KOPT-K1 (cell line): ENCODE results near the gene HOXD11.

Experiments
- H3K27ac ChIP-seq: fragments of 200-600 bp; sonication (generic); 2 replicates; pipeline ENCODE4 v1.5.1; 2016; ENCODE audit warnings: antibody characterized with exemption, mild to moderate bottlenecking, low read depth, low read length; ENCODE audit not compliant: poor library complexity, severe bottlenecking
- H3K36me3 ChIP-seq: fragments of 200-600 bp; sonication (generic); 2 replicates; pipeline ENCODE4 v1.5.1; 2017; ENCODE audit warnings: antibody characterized with exemption, mild to moderate bottlenecking, low read length, moderate library complexity; ENCODE audit not compliant: insufficient read depth
- H3K9me3 ChIP-seq: fragments of 200-600 bp; sonication (generic); 2 replicates; pipeline ENCODE4 v1.5.1; 2017; ENCODE audit warnings: antibody characterized with exemption, low read length, mild to moderate bottlenecking; ENCODE audit not compliant: insufficient read depth, poor library complexity, severe bottlenecking

HOXD11 gene

GRCh38 chr2:176126929-176127773 lies 20.1 kb downstream of the HOXD11 start:
- Histone ChIP-seq H3K9me3 (no peaks in the 10 kb centered on the region), H3K36me3 (no peaks in the 10 kb centered on the region), H3K27ac (no peak overlapping the region)

- no peaks in the 10 kb centered on the region for H3K36me3 ChIP-seq
Measured at GRCh38 chr2:176127774-176128072, 20.6 kb downstream of the HOXD11 start.

GRCh38 chr2:176128172-176128981 lies 21.3 kb downstream of the HOXD11 start:
- no peak overlapping the region for H3K27ac ChIP-seq

More at GRCh38 chr2:176127774-176128072, 20.6 kb downstream of the HOXD11 start:
- Histone ChIP-seq H3K27ac (no peak overlapping the region), H3K9me3 (no peaks in the 10 kb centered on the region)

GRCh38 chr2:176128982-176129796 lies 22.1 kb downstream of the HOXD11 start, which contains the start of gene HOXD8:
Gene HOXD8 (plus strand): TSS chr2:176129705. CDS start chr2:176130367, 662 bp downstream.
- no peaks in the 10 kb centered on the region for H3K36me3 ChIP-seq
- H3K27ac ChIP-seq = no peak within 1 kb of the TSS
- H3K9me3 ChIP-seq = no peaks in the 10 kb centered on the region

More at GRCh38 chr2:176128172-176128981, 21.3 kb downstream of the HOXD11 start:
- Histone ChIP-seq H3K9me3 (no peaks in the 10 kb centered on the region), H3K36me3 (no peaks in the 10 kb centered on the region)

- Histone ChIP-seq H3K36me3 (no peaks in the 10 kb centered on the region), H3K27ac (no peak overlapping the region), H3K9me3 (no peaks in the 10 kb centered on the region)
Measured at GRCh38 chr2:176129813-176130146, 22.7 kb downstream of the HOXD11 start.

- H3K27ac ChIP-seq = no peak overlapping the region
- H3K36me3 ChIP-seq = no peaks in the 10 kb centered on the region
- H3K9me3 ChIP-seq = no peaks in the 10 kb centered on the region
Measured at GRCh38 chr2:176130147-176130956, 23.3 kb downstream of the HOXD11 start.

- Histone ChIP-seq H3K27ac (no peak overlapping the region), H3K9me3 (no peaks in the 10 kb centered on the region), H3K36me3 (no peaks in the 10 kb centered on the region)
Measured at GRCh38 chr2:176130957-176131847, 24.1 kb downstream of the HOXD11 start.

- H3K36me3 ChIP-seq = no peaks in the 10 kb centered on the region
- no peak overlapping the region for H3K27ac ChIP-seq
Measured at GRCh38 chr2:176131848-176132158, 24.7 kb downstream of the HOXD11 start.

GRCh38 chr2:176132205-176133171 lies 25.4 kb downstream of the HOXD11 start:
- H3K27ac ChIP-seq = no peak overlapping the region
- H3K36me3 ChIP-seq = no peaks in the 10 kb centered on the region
- H3K9me3 ChIP-seq = no peaks in the 10 kb centered on the region

More at GRCh38 chr2:176131848-176132158, 24.7 kb downstream of the HOXD11 start:
- no peaks in the 10 kb centered on the region for H3K9me3 ChIP-seq

- Histone ChIP-seq H3K9me3 (no peaks in the 10 kb centered on the region), H3K27ac (no peak overlapping the region), H3K36me3 (no peaks in the 10 kb centered on the region)
Measured at GRCh38 chr2:176133389-176133788, 26.3 kb downstream of the HOXD11 start.

- no peak overlapping the region for H3K27ac ChIP-seq
- no peaks in the 10 kb centered on the region for H3K9me3 ChIP-seq
- H3K36me3 ChIP-seq = no peaks in the 10 kb centered on the region
Measured at GRCh38 chr2:176134035-176134434, 27.0 kb downstream of the HOXD11 start.

GRCh38 chr2:176135035-176135440 lies 28.0 kb downstream of the HOXD11 start:
- Histone ChIP-seq H3K36me3 (no peaks in the 10 kb centered on the region), H3K9me3 (no peaks in the 10 kb centered on the region), H3K27ac (no peak overlapping the region)
